ENCODE measurements around the gene IRGC.

GRCh38 chr19:43763473-43763939, 47.6 kb downstream of the IRGC start:
- TF ChIP-seq, protein P1, sequence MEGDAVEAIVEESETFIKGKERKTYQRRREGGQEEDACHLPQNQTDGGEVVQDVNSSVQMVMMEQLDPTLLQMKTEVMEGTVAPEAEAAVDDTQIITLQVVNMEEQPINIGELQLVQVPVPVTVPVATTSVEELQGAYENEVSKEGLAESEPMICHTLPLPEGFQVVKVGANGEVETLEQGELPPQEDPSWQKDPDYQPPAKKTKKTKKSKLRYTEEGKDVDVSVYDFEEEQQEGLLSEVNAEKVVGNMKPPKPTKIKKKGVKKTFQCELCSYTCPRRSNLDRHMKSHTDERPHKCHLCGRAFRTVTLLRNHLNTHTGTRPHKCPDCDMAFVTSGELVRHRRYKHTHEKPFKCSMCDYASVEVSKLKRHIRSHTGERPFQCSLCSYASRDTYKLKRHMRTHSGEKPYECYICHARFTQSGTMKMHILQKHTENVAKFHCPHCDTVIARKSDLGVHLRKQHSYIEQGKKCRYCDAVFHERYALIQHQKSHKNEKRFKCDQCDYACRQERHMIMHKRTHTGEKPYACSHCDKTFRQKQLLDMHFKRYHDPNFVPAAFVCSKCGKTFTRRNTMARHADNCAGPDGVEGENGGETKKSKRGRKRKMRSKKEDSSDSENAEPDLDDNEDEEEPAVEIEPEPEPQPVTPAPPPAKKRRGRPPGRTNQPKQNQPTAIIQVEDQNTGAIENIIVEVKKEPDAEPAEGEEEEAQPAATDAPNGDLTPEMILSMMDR (IDR thresholded peaks at IDR 0.05), result no peak
- TF ChIP-seq POLR2A (IDR thresholded peaks at IDR 0.05), result no peak
- no peak for TF ChIP-seq EP300 (IDR thresholded peaks at IDR 0.05)

All from upper lobe of left lung (tissue), 4 donors.